Stimulated activated CD4-positive, alpha-beta T cell treated with anti-CD3 and anti-CD28 coated beads, Interleukin-1b, Interleukin-23, amount 100 ng/mL, for 48 hours (primary cell): ENCODE results near the gene RASA3.
"Not testable (repeated sequence)": the region's sequence is repeated elsewhere in the genome, so short reads cannot be mapped to it uniquely, and the experiment has no call there.

Source experiments
- DNase-seq: peaks from one replicate; pipeline ENCODE4 v3.0.0-alpha.2; 2020

The RASA3 gene

DNA sequence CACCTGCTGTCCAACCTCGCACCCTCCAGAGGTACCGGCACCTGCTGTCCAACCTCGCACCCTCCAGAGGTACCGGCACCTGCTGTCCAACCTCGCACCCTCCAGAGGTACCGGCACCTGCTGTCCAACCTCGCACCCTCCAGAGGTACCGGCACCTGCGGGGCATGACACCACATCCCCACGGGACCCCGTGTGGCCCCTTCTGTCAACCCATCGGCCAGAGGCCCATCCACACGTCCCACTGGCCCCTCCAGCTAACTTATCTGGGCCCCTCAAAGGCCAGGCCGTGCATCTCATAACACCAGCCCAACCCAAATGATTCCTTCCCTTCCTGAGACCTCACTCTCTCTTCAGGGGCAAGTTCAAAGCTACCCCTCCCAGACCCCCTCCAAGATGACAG is 6.3 kb downstream of the RASA3 start:
- DNase-seq: not testable (repeated sequence)

DNA sequence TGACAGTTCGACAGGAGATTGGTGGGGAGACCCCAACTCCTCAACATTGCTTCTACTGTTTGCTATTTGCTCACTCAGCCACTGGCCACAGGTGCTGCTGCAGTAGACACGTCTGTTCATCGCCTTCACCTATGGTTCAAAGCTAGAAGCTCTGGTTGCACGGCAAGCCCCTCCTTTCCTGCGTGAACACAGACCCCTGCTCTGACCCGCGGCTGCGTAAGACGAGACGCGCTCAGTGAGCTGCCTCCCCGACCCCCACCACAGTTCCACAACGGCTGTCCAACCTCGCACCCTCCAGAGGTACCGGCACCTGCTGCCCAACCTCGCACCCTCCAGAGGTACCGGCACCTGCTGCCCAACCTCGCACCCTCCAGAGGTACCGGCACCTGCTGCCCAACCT is 6.8 kb downstream of the RASA3 start:
- DNase-seq: no peak

GRCh38 chr13:114124921-114125320 is 7.5 kb downstream of the RASA3 start:
- DNase-seq: peak; percentile 85

DNA sequence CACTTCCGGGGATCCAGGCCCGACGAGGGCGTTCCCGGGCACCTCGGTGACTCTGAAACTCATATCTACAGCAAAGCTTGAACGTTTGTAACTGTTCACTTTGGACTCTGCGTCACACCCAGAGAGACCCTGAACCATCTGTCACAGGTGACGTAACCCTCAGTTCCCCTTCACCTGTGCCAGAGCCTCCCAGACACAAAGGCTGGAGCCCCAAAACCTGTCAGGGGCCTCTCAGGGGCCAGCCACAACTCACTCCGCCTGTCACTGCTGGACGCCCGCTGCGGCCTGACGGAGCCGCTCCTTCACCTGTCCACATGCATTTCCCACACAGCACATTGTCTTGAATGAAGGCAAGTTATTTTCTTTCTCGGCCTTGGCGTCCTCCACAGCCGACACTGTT is 8.0 kb downstream of the RASA3 start:
- DNase-seq: no peak

DNA sequence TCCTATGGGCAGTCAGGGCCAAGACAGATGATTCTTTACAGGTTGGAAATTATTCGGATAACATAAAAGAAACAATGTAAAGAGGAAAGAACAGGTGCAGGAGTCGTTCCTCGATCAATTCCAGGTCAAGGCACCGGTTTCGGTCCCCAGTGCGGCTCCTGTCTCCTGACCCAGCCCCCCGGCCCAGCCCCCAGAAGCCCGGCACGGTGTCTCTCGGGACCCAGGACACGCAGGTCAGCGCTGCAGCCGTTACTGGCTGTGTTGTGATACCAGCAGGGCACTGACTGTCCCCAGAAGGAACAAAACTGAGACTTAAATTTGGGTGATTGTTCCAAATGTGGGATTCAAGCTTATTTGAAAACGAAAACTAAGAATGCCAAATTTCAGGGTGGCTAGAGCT is 8.5 kb downstream of the RASA3 start:
- DNase-seq: no peak

DNA sequence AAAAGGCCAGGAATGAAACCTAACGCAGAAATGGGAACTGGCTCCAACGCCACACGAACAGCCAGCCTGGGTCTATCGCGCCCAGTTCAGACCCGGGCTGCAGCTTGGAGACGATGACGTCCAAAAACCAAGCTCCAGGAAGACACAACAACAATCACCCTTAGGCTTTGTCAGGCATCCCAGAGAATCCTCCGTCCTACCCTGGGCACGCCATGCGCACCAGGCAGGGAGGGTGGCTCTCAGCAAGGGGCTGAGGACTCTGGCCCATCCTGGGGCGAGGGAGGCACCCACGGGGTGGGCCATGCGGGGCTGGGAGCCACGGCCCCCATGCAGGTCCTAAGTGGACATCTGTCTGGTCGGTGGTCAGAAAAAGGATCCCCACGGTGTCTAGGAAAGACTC is 9.0 kb downstream of the RASA3 start:
- DNase-seq: no peak

- no peak for DNase-seq
These were observed 9.7 kb downstream of the RASA3 start for GRCh38 chr13:114122591-114123211.

DNA sequence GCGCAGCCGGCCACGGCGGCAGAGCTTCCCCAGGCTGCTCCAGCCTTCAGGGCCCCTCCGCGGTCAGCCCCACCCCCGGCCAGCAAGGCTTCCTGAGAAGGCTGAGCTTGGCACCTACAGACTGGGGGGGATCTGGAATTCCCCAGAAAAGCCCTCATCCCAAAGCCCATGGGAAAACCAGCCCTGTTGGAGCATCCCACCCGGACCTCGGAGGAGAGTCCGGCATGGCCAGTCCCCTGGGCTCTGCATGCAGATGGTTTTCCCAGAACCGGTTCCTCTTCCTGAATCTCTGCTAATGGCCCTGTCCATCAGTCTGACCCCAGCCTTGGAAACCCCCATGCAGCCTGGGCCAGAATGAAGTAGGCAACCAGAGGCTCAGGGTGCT is 10.3 kb downstream of the RASA3 start:
- no peak for DNase-seq

- no peak for DNase-seq
These were observed 10.8 kb downstream of the RASA3 start for GRCh38 chr13:114121496-114122126.

- no peak for DNase-seq
These were observed 11.4 kb downstream of the RASA3 start for GRCh38 chr13:114121031-114121430.

GRCh38 chr13:114120591-114121011 is 11.8 kb downstream of the RASA3 start:
- no peak for DNase-seq

- DNase-seq: no peak
These were observed 13.2 kb downstream of the RASA3 start for GRCh38 chr13:114119196-114119595.

DNA sequence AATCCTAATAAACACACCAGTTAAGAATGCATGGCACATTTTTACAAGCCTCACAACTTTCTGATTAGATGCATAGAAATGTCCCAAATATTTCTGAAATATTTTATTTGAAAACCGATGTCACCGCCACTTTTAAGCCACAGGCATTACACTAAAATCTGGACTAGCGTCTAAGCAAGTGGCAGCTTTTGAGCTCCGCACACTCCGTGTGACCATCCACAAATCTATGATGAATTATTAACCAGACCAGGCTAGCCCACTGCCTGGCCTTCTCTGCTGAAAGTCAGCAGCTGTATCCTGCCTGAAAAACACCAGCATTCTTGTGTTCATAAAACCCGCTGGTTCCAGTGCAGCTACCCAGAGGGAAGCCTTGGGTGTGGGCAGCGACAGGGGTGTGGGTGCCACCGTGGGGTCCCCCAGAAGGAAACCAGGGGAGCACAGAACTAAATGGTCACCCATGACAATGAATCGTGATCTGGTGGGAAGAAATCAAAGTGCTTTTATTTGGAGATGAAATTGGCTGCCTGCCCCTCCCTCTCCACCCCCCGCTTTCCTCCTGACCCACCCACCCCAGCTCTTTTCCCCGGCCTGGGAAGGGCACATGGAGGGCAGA is 13.8 kb downstream of the RASA3 start:
- DNase-seq: no peak

- no peak for DNase-seq
These were observed 14.3 kb downstream of the RASA3 start for GRCh38 chr13:114118086-114118485.

DNA sequence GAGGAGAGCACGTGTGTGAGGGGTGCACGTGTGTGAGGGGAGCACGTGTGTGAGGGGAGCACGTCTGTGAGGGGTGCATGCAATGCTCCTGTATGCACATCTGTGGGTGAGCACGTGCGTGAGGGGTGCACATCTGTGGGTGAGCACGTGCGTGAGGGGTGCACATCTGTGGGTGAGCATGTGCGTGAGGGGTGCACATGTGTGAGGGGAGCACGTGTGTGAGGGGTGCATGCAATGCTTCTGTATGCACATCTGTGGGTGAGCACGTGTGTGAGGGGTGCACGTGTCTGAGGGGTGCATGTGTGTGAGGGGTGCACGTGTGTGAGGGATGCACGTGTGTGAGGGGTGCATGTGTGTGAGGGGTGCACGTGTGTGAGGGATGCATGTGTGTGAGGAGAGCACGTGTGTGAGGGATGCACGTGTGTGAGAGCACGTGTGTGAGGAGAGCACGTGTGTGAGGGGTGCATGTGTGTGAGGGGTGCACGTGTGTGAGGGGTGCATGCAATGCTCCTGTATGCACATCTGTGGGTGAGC is 15.0 kb downstream of the RASA3 start:
- DNase-seq: not testable (repeated sequence)

DNA sequence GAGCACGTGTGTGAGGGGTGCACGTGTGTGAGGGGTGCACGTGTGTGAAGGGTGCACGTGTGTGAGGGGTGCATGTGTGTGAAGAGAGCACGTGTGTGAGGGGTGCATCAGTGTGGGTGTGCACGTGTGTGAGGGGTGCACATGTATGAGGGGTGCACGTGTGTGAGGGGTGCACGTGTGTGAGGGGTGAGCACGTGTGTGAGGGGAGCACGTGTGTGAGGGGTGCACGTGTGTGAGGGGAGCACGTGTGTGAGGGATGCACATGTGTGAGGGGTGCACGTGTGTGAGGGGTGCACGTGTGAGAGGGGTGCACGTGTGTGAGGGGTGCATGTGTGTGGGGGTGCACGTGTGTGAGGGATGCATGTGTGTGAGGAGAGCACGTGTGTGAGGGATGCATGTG is 15.7 kb downstream of the RASA3 start:
- no peak for DNase-seq

GRCh38 chr13:114115796-114116195 is 16.6 kb downstream of the RASA3 start:
- no peak for DNase-seq

GRCh38 chr13:114115191-114115671 is 17.2 kb downstream of the RASA3 start:
- DNase-seq: peak; percentile 37

DNA sequence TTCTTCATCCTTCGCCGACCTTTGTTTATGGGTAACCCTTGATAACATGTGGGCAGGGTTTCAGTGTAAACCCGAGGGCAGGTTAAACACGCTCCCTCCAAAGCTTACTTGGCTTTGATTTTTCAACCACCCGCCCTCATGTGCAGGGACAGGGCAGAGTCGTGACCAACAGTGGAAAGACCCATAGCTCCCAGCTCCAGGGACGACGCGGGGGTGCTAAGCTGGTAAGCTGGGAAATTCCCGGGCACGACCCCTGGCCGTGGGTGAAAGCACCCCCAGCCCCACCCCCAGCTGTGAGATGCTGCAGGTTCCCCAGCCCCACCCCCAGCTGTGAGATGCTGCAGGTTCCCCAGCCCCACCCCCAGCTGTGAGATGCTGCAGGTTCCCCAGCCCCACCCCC is 17.8 kb downstream of the RASA3 start:
- not testable (repeated sequence) for DNase-seq

DNA sequence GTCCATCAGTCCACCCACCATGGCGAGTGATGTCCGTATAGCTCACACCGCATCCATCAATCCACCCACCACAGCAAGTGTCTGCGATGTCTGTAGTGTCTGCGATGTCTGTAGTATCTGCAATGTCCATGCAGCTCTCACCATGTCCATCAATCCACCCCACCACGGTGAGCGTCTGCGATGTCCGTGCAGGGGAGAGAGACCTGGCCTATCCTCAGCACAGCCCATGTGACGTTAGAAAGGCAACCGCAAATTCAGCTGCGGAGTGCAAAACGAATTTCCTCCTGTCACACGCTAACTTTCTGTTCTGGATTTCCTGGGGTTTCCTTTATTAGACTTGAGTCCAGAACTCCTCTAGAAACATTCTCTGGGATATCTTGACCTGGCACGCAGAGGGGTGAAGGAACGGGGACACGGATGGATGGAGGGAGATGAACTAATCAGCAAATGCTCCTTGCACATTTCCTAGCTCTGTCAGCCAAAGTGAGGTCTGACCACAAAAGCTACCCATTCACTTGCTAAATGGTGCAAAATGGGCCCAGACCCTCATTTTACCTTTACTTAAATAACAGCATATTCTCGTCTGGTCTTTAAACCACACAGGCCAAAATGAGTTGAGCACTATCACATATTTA is 18.3 kb downstream of the RASA3 start:
- DNase-seq: no peak

- DNase-seq: not testable (repeated sequence)
These were observed 19.0 kb downstream of the RASA3 start for GRCh38 chr13:114113395-114113794.

DNA sequence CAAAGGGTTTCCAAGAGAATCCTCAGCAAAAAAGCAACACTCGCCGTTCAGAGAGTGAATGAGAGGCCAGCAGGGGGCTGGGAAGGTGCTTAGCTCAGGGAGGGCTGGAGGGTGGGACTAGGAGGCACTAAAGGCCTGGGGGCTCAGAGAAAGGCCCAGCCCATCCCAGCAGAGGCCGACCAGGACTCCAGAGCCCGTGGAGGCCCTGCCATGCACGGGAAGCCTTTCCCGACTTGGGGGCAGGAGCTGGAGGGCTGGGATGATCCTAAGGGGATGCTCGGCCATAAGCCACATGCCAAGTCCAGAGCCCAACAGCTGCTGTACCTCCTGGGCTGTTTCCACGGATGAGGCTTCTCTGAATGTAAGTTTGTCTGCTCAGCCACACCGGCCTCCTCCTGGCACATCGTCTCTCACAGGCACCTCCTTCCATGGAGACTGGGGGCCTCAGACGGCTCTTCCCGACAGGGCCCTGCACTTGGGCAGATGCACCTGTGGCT is 19.5 kb downstream of the RASA3 start:
- no peak for DNase-seq

DNA sequence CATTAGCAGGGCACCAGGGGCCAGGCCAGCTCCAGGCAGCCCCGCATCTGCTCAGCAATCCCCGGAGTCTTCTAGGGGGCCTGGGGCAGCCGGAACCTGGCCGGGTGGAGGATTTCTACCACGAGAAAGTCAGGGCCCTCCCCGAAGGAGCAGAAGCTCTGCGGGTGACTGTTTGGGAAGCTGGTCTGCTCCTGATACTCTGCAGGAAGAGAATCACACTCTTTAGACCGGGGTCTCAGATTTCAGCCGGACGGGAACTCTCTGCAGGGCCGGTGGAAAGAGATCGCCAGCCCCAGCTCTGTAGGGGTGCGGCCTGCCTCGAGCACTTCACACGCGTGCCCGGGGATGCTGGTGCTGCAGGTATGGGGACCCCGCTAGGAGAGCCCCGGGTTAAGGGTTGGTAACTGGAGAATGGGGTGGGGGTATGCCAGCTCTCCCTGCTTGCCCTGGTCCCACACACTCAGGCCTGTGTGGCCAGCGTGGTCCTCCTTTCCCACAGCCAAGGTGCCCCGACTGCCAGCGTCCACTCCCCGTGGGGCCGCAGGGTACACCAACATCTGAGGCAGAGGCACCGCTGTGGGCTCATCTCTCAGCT is 20.1 kb downstream of the RASA3 start:
- DNase-seq: no peak
